Measurements from ENCODE around the gene UBE2D4. TPM values are rescaled to one million over a fixed set of nuclear protein-coding genes. Genes with fewer than 3 reads are reported as not detected.
"Not testable (repeated sequence)": the region's sequence is repeated elsewhere in the genome, so short reads cannot be mapped to it uniquely, and the experiment has no call there.

The UBE2D4 gene
- total RNA-seq, 1 donor from 2014 or later, result 11.4 TPM

- DNase-seq, result no peak
These were observed 11.4 kb upstream of the UBE2D4 start for GRCh38 chr7:43914795-43915194.

- DNase-seq, result no peak
These were observed 10.3 kb upstream of the UBE2D4 start for GRCh38 chr7:43915907-43916306.

GRCh38 chr7:43921423-43921822 is 4.8 kb upstream of the UBE2D4 start:
- DNase-seq, result no peak

- no peak for DNase-seq
These were observed 3.5 kb upstream of the UBE2D4 start for GRCh38 chr7:43922726-43923125.

GRCh38 chr7:43926798-43927123 is 525 bp downstream of the UBE2D4 start:
- DNase-seq, result no peak

- DNase-seq, result no peak
These were observed 1.6 kb downstream of the UBE2D4 start for GRCh38 chr7:43927810-43928209.

GRCh38 chr7:43929529-43930457 is 3.6 kb downstream of the UBE2D4 start:
- no peak for DNase-seq

GRCh38 chr7:43931346-43931745 is 5.1 kb downstream of the UBE2D4 start:
- no peak for DNase-seq

GRCh38 chr7:43933902-43934560 is 7.8 kb downstream of the UBE2D4 start:
- DNase-seq, result no peak

GRCh38 chr7:43937444-43937843 is 11.2 kb downstream of the UBE2D4 start:
- DNase-seq, result no peak

- DNase-seq, result no peak
These were observed 12.8 kb downstream of the UBE2D4 start for GRCh38 chr7:43938892-43939482.

GRCh38 chr7:43942250-43942649 is 16.0 kb downstream of the UBE2D4 start:
- DNase-seq, result no peak

GRCh38 chr7:43942997-43943396 is 16.8 kb downstream of the UBE2D4 start:
- DNase-seq, result no peak

- no peak for DNase-seq
These were observed 17.4 kb downstream of the UBE2D4 start for GRCh38 chr7:43943417-43944187.

- DNase-seq, result no peak
These were observed 18.1 kb downstream of the UBE2D4 start for GRCh38 chr7:43944286-43944685.

GRCh38 chr7:43952028-43952427 is 25.8 kb downstream of the UBE2D4 start:
- DNase-seq, result no peak

- no peak for DNase-seq
These were observed 26.8 kb downstream of the UBE2D4 start for GRCh38 chr7:43953071-43953470.

- DNase-seq, result peak; percentile 28
These were observed 28.4 kb downstream of the UBE2D4 start for GRCh38 chr7:43954524-43955228.

GRCh38 chr7:43956027-43956426 is 29.8 kb downstream of the UBE2D4 start:
- no peak for DNase-seq

- DNase-seq, result no peak
These were observed 34.7 kb downstream of the UBE2D4 start for GRCh38 chr7:43960933-43961332.

GRCh38 chr7:43966392-43966791 is 40.2 kb downstream of the UBE2D4 start:
- not testable (repeated sequence) for DNase-seq

Data from occipital lobe (tissue), 2 donors.